ENCODE results near the gene VPS50.
"Not testable (repeated sequence)": the region's sequence is repeated elsewhere in the genome, so short reads cannot be mapped to it uniquely, and the experiment has no call there.

VPS50 gene

DNA sequence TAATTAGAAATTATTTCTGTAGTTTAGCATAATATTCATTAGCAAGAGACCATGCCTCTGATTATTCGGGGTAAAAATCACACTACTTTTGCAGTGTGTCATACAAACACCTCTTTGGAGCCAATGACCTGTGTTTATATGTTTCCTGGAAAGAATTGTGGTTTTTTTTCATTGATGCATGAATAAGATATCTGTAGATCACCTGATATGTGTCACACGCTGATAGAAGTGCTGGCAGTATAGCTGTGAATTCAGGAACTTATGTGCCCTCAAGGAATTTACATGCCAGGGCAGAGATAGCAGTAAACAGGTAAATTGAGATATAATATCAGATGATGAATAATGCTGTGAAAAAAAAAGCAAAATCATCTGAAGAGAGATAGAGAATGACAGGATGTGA, 118.2 kb downstream of the VPS50 start:
- DNase-seq: no peak

DNA sequence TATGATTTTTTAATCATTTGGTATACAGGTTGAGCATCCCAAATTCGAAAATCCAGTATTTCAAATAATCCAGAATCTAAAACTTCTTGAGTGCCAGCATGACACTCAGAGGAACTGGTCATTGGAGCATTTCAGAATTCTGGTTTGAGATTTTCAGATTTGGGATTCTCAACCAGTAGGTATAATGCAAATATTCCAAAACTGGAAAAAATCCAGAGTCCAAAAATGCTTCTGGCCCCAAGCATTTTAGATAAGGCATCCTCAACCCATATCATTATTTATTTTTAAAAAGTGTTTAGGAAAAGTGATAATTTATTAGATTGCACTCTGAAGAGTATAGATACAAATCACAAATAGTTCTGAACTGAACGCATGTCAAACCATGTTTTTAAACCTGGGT, 120.7 kb downstream of the VPS50 start:
- DNase-seq: no peak

DNA sequence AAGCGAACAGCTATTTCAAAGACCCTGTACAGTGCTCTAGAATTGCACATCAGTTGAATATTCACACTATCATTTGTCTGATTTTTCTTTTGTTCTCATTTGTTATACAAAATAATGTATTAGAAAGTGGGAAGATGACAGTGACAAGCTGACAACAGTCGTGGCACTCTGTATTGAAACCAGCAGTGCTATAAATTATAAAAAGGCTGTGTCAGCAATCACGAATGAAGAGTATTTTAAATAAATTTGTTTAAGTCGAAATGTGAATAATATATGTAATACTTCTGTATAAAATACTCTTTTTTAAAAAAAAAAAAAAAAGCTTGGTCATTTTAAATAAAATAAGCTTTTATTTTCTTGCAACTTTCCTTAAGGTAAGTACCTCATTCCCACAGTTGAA, 122.6 kb downstream of the VPS50 start:
- no peak for DNase-seq

DNA sequence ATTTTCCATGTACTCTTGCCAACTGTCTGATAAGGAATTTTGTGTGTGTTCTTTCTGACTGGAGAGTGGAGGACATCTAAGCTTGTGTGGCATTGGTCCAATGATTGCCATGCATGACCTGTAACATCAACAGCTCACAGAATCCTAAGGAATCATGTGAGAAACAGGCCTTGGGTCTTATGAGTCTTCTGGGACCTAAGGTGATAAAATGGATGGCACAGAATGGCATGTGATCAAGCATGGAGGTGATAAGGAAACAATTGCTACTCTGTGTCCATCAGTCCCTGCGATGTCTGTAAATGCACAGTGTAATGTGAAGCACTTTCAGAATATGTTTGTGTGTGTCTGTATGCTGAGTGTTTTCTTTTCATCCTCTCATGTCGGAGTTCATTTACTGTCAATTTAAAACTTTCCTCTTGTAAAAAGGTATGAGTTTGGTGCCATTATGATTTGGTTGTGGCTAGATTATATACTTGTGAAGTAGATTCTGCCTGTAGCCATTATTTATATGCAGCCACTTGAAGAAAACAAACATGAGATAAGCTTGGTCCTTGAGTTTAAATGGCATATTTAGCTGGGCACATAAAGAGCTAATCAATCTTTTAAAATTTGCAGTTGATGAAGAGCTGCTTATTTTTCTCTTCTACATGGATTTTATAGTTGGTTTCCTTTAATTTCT, 127.5 kb downstream of the VPS50 start:
- peak; percentile 66 for DNase-seq

DNA sequence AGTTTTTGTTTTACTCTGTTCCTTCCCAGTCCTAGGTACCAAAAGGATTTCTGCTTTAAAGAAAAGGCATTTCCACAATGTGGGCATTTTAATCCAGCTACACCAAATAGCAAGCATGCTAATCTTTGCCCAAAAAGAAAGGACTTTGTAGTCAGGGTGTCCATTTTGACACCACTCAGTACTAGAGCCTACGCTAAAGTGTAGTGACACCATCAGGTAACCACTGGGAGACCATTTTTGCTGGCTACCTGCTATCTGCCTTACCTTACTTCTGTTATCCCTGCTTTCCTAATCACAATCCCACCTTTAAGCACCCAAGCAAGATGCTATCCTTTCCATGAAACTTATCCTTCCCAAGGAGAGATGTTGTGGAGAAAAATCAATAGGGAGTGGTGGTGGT, 129.7 kb downstream of the VPS50 start:
- no peak for DNase-seq

DNA sequence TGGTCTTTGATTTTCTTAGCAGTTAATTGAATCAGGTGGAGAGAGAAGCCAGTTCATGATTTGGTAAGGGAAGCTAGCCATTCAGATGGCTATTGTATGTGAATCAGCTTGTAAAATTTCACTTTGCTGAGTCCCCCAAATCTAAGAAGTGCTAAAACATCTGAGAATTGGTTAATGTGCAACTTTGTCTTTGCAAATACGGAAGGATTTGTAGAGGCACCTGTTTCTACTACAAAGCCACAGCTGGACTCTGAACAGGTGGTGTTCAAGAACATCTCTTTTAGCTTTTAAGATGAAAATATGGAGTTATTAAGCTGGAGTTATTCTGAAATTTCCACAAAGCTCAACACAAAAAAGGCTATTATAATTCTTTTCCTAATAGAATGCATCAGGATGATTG, 132.6 kb downstream of the VPS50 start:
- no peak for DNase-seq

DNA sequence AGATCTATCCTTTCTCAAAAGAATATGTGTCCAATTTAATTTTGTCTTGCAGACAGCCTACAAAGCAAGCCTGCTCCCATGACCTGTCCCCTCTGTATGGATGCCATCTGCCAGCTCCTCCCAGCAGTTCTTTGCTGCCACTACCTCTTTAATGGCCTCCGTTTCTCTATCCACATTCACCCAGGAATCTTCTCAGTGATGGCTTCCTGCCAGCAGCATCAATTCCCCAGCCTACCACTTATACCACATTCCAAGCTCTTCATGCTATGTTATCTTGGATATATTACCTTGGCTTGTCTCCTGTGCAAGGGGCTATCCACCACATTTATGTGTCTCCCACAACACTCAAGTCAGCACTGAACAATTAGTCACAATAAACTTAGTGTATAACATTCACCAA, 133.2 kb downstream of the VPS50 start:
- DNase-seq: no peak

DNA sequence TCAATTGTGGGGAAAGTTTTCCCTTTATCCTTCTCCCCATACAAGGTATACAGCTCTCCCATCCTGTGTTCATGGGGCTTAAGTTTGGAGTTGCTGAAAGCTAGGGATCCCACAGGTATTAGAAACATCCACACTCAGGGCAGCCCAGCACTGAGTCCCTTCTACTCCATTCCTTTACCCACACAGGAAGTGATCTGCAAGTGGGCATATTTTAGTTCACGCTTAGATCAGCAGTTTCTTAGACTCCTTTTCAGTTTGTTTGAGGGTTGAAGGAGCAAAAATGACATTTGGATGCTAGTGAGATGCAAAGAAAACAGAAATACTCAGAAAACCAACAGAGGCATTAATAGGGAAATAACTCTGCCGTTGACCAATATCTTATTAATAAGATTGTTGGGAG, 134.7 kb downstream of the VPS50 start:
- no peak for DNase-seq

DNA sequence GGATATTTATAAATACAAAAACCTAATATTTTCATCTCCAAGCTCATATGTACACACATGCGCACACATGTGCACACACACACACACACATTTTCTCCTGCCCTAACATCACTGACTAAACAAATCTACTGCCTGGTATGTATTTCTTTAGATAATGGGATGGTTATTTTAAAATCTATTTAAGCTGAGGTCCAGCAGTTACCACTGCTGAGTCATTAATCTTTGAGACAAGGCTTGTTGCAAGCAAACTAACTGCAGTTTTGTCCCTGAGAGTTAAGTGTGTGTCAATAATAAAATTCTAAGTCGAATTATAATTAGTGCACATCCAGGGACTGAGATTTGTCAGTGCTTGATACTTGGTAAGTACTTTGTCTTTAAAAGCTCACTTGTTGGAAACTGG, 135.1 kb downstream of the VPS50 start:
- DNase-seq: no peak

DNA sequence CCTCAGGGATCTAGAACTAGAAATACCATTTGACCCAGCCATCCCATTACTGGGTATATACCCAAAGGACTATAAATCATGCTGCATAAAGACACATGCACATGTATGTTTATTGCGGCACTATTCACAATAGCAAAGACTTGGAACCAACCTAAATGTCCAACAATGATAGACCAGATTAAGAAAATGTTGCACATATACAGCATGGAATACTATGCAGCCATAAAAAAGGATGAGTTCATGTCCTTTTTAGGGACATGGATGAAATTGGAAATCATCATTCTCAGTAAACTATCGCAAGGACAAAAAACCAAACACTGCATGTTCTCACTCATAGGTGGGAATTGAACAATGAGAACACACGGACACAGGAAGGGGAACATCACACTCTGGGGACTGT, 138.8 kb downstream of the VPS50 start:
- DNase-seq: not testable (repeated sequence)

DNA sequence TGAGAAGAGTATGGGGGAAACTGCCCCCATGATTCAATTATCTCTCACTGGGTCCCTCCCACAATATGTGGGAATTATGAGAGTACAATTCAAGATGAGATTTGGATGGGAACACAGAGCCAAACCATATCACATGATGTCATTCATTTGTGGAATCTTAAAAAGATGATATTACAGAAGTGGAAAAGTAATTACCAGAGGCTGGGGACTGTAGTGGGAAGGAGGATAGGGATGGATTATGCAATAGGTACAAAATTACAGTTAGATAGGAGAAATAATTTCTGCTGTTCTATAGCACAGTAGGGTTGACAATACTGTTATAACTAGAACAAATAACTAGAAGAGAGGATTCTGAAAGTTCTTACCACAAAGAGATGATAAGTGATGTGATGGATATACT, 141.4 kb downstream of the VPS50 start:
- no peak for DNase-seq

DNA sequence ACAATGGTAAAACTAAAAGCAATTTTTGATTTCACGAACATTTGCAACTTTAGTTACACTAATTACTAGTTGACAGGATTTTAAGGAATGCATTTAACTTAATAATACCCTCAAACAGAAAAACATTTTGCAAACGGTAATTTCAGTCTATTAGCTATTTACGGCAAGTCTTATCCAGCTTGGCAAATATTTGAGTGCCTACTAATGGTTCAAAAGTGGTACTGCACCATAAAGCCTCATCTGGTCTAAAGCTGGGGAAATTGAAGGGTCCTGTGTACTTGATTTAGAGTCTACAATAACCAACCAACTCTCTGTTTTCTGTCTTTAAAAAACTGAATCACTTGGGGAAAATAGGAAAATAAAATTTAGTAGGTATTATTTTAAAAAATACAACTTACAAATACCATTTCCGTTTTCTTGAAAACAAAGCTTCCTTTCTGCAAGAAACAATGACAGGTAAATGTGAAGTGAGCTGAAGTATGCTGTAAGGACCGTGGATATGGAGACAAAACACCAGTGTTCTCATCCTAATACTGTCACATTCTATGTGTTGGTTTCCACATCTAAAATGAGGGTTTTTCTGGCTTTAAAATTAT, 142.3 kb downstream of the VPS50 start:
- peak; percentile 1 for DNase-seq

DNA sequence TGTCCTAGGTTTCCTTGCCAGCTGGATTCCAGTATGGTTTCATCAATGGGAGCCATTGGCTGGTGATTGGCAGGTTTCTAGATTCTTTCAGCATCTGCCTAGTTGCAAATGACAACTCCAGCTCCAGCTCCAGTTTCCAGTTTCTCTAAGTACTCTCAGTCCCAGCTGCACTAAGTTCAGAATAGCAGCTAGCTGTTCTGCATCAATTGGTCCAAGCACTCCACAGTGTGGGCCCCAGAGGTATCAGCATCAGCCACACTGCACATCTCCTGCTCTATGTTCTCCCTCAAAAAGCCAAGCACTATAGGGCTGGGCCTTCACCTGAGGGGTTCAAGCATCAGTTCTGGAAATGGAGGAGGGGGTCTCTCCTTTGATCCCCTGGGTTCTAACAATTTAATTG, 143.4 kb downstream of the VPS50 start:
- no peak for DNase-seq

DNA sequence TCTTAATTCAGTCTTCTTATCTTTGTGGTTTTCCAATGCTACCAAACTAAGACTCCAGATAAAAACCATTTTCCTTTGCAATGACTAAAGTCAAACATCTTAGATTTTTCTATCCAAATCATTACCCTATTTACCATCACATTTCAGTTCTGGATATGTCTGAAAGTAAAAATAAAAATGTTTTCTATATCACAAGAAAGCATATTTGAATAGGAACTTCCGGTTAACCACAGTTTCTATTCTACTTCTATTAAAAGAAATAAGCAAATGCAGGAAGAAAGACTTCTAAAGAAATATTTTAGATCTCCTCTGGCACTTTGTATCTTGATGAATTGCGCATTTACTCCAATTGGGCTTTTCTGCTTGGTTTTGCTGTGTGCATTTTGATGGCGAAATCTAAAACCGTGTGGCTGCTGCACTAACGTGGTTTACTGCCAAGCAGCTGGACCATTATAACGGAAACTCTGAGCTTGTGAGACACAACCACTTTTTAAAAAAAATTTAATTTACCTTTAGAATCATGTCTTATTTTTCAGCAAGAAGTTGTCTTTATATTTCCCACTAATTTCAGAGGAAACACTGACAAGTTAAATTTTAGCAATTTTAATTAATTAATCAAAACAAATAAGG, 146.1 kb downstream of the VPS50 start:
- DNase-seq: no peak

DNA sequence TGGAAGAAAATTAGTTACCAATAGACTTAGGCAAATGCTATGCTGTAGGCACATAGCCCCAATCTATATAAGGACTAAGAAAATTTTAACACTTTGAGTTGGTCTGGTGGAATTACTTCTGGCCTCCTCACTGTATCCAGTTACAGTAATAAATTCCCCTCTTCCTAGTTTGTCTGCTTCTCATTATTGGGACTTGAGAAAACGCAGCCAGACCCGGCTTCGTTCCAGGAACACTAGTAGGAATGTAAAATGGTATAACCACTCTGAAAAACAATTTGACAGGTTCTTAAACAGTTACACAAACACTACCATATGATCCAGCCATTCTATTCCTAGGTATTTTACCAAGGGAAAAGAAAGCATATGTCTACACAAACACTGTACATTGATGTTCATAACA, 150.2 kb downstream of the VPS50 start:
- no peak for DNase-seq

DNA sequence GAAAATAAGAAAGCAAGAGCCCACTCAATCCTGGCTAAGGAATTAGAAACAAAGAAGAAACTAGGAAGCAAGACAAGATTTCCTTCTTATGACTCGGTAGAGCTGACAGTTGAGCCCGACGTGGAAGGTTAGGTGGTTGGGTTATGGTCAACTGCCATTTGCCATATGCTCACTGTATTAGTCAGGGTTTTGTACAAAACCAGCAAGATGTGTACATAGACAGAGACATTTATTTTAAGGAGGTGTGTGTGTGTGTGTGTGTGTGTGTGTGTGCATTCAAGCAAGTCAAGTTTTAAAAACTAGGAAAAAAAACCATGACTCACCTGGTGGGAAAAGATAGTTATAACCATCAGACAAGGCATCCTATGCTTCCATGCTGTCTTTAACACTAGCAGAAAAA, 158.5 kb downstream of the VPS50 start:
- no peak for DNase-seq

DNA sequence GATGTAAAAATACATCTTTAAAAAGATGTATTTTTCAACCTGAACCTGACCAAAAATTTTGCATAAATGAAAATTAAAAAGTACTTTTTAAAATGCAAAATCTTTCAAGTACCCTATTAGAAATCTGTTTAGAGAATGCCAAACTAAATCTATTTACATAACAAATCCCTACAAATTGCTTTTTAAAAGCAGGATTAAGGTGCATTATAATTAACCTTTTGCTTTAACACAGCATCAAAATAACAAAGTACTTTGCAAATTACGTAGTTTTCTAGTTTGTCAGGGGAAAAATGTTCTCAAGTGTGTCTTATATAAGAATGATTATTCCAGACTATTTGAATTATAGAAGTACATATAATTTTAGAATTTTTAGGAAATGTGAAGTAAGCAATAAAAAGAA, 160.8 kb downstream of the VPS50 start:
- no peak for DNase-seq

DNA sequence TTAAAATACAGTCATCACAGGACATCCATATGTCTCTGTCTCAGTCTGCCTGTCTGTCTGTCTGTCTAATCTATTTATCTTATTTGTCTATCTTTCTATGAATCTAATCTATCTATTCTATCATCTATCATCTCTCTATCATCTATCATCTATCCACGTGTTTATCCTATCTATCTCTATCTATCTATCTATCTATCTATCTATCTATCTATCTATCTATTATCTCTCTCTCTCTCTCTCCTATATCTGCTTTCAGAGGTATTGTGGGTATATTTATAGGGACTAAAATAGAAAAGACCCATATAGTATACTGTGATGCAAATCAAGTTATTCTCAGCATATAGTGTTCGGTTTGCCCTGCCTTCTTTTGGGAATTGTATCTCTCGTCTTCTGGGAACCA, 167.5 kb downstream of the VPS50 start:
- DNase-seq: no peak

DNA sequence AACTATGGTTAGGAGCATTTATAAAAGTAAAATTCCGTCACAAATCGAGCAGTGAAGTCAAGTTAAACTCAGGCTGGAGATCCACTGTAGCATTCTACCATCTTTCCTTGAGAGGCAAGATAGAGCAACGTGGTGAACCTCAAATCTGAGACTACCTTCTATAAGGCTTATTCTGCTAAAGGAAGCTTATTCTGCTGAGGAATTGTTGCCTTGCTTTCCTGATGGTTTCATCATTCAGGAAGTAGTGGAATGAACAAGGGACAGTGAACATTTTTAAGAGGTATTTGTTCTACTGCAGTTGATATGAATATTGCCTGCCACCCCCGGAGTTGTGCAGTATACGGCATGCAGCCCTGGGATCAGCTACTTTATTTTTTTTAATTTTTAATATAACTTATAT, 170.8 kb downstream of the VPS50 start:
- no peak for DNase-seq

DNA sequence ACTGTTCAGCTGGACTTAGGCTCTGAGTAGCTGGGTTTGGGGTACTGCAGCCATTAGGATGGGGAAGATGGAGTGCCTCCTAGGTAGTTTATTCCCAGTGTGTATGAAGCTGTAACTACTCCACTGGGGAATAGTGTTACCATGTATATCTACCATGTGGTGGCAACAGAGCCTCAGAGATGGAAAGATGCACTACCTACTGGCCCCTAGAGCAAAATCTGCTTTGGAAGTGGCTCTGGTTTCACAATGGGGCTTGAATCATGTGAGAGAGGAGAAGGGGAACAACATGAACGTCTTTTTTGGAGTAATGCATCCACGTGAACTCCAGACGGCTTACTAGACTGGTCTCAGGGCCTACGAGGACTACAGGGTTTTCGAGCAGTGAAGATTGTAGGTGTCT, 175.1 kb downstream of the VPS50 start:
- DNase-seq: no peak

DNA sequence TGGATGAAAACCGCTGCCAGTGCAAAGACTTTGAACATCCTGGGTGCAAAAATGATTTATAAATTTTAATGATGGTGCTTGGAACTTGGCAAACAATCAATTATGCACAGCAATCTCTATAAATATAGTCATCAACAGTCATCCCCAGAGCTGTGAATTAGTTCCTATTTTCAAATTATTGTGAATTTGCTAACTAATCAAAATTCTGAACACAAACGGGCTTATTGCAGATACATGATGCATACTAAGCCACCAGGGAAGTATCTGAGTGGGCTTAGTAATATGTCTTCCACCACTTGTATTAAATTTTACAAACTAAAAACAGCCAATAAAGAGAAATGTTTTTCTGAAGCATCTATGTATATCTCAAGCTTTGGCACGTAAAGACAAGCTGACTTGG, 177.2 kb downstream of the VPS50 start:
- DNase-seq: no peak
